ENCODE data around the gene PCSK6.

The PCSK6 gene

GRCh38 chr15:101522621-101523559 lies 33.4 kb upstream of the PCSK6 start:
- no peak for DNase-seq (ENCODE audit: low read depth)

DNA sequence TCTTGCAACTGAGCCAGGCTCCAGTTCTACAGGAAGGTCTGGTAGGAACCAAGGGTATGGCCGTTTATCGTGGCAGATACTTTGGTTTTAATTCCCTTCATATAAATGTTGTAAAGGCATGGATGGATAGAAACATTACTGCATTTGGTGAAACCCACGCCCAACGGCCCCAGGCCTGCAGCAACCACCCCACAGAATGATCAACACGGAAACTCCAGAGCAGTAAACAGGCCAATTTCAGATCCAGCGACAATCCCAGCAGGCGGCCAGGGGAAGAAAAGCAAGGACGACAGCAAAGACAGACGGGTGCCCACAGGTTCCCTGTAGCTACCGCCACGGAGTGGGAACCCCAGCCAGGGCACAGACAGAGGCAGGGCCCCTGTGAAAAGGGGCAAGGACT lies 32.6 kb upstream of the PCSK6 start:
- no peak for DNase-seq (ENCODE audit: low read depth)

GRCh38 chr15:101521591-101521990 lies 32.1 kb upstream of the PCSK6 start:
- no peak for DNase-seq (ENCODE audit: low read depth)

DNA sequence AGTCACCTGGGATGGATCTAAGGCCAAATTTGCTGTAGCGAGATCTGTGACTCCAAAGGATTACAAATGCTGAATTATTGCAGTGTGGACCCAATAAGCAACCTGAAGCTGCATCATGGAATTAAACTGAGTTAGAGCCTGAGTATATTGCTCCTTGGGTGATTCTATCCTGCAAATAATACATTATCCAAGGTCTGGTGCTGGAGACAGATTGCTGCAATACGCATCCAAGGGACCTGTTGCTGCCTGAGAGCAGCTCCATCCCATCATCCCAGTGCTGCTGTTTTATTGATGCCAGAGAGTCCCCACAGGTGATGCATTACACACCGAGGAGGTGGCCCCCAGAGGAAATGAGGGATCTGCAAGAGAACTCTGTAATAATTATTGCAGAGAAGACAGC lies 31.6 kb upstream of the PCSK6 start:
- no peak for DNase-seq (ENCODE audit: low read depth)

GRCh38 chr15:101520395-101520794 lies 30.9 kb upstream of the PCSK6 start:
- no peak for DNase-seq (ENCODE audit: low read depth)

DNA sequence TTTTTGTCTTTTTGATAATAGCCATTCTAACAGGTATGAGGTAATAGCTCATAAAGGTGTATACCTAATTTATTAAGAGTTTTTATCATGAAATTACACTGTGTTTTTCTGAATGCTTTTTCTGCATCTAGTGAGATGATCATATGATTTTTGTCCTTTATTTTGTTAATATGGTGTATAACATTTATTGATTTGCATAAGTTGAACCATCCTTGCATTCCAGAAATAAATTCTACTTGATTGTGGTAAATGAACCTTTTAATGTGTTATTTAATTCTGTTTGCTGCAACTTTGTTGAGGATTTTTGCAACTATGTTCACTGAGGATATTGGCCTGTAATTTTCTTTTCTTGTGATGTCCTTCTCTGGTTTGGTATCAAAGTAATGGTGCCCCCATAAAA lies 28.0 kb upstream of the PCSK6 start:
- DNase-seq (ENCODE audit: low read depth), result no peak

- no peak for DNase-seq (ENCODE audit: low read depth)
These were observed 24.8 kb upstream of the PCSK6 start for GRCh38 chr15:101514318-101514717.

GRCh38 chr15:101511717-101512116 lies 22.2 kb upstream of the PCSK6 start:
- no peak for DNase-seq (ENCODE audit: low read depth)

GRCh38 chr15:101510212-101511197 lies 21.0 kb upstream of the PCSK6 start:
- no peak for DNase-seq (ENCODE audit: low read depth)

- DNase-seq (ENCODE audit: low read depth), result no peak
These were observed 19.8 kb upstream of the PCSK6 start for GRCh38 chr15:101509279-101509678.

GRCh38 chr15:101506491-101506890 lies 17.0 kb upstream of the PCSK6 start:
- no peak for DNase-seq (ENCODE audit: low read depth)

- no peak for DNase-seq (ENCODE audit: low read depth)
These were observed 16.3 kb upstream of the PCSK6 start for GRCh38 chr15:101505610-101506337.

GRCh38 chr15:101504866-101505609 lies 15.5 kb upstream of the PCSK6 start:
- DNase-seq (ENCODE audit: low read depth), result no peak

DNA sequence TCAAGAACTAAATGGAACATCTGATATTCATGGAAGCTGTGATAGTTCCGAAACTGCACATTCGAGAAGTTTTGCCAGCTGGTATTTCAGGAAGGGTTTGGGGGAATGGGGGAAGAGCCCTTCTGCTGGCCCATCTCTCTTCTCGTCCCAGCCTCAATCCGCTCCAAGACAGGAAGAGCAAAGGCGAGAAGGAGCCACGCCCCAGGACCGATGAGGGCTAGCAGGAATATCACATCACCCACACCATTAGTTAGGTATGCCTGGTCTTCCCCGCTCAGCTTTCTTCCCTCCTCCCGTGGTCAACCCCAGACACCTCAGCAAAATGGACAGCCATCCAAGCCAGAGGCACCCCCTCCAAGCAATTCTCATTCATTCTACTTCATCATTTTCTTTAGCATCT lies 14.9 kb upstream of the PCSK6 start:
- no peak for DNase-seq (ENCODE audit: low read depth)

- no peak for DNase-seq (ENCODE audit: low read depth)
These were observed 13.7 kb upstream of the PCSK6 start for GRCh38 chr15:101503296-101503599.

GRCh38 chr15:101502572-101503295 lies 13.2 kb upstream of the PCSK6 start:
- no peak for DNase-seq (ENCODE audit: low read depth)

- DNase-seq (ENCODE audit: low read depth), result peak; percentile 18
These were observed 12.3 kb upstream of the PCSK6 start for GRCh38 chr15:101501703-101502373.

- DNase-seq (ENCODE audit: low read depth), result no peak
These were observed 11.5 kb upstream of the PCSK6 start for GRCh38 chr15:101500865-101501551.

DNA sequence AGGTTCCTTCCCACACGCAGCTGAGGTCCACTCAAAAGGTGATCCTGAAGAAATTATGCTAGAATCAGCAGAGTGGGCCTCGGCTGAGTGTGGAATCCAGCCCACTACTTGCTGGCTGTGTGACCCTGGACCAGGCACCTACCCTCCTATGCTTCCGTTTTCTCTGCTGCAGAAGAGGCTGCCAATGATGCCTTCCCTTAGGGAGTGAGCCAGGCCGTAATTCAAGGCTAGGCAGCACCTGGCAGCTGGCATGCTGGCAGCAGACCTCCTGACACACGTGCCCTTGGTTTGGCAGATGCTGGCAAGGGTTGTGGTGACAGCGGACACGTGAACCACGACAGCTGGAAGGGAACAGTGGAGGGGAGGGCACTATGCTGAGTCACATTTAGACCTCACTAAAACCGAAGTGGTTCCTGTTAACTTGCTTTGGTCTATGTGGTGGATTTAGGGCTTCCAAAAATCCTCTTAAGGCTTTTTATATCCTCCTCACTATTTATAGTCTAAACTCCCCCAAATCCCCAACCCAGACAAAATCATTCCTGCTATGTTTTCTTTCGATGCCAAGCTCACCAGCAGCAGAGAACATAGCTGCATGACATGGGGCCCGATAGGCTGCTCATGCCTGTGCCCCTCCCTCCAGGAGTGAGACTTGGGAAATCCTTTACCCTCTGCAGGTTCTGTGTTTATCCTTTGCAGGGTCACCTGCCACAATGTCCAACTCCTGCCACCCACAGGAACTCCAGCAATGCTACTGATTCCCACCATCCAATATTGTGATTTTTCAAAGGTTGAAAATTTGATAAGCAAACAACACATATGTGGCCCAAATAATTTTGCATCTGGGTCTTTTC lies 10.6 kb upstream of the PCSK6 start:
- no peak for DNase-seq (ENCODE audit: low read depth)

Data from stimulated activated CD8-positive, alpha-beta memory T cell treated with anti-CD3 and anti-CD28 coated beads, Interleukin-12 subunit alpha, Interleukin-12 subunit beta, amount 100 ng/mL, for 4 hours (primary cell).